Vagina (tissue), 2 donors: ENCODE results near the gene CDH18. TPM values are rescaled to one million over a fixed set of nuclear protein-coding genes. Genes with fewer than 3 reads are reported as not detected.

Source experiments
- DNase-seq, 2 donors: peaks; one replicate each; pipeline ENCODE4 v3.0.0-alpha.2; 2017; ENCODE audit errors: extremely low spot score in 2 of 2
- H3K27ac ChIP-seq: fragments of 200-600 bp; sonication (generic); one replicate; pipeline ENCODE4 v1.5.1; 2019
- H3K27me3 ChIP-seq: fragments of 200-600 bp; sonication (generic); one replicate; pipeline ENCODE4 v1.5.1; 2019
- H3K36me3 ChIP-seq, 2 donors: fragments of 200-600 bp; sonication (generic); one replicate each; pipeline ENCODE4 v1.5.1; 2017 to 2019
- H3K4me1 ChIP-seq: fragments of 200-600 bp; sonication (generic); one replicate; pipeline ENCODE4 v1.5.1; 2019
- H3K4me3 ChIP-seq, 2 donors: fragments of 200-600 bp; sonication (generic); 1 replicate in 1 of 2; 2 replicates in 1 of 2; pipeline ENCODE4 v1.5.1; 2016 to 2019
- H3K9me3 ChIP-seq: fragments of 200-600 bp; sonication (generic); one replicate; pipeline ENCODE4 v1.5.1; 2019
- POLR2A ChIP-seq, 2 donors: fragments of 450-650 bp; IDR thresholded peaks; one replicate each; pipeline ENCODE4 v1.6.1; 2017; ENCODE audit warnings: antibody characterized with exemption in 2 of 2, mild to moderate bottlenecking in 2 of 2, moderate library complexity in 2 of 2
- POLR2AphosphoS5 ChIP-seq, 2 donors: sonication (generic); formaldehyde crosslinking; IDR thresholded peaks; one replicate each; pipeline ENCODE4 v1.9.0; 2017; ENCODE audit warnings: antibody characterized with exemption in 2 of 2, mild to moderate bottlenecking in 2 of 2, low read depth in 1 of 2; ENCODE audit not compliant: insufficient read depth in 1 of 2
- intact Hi-C: fragments of 100-400 bp; cut with DNase I; formaldehyde crosslinking; loops from one replicate; pipeline ENCODE4 v1.15.1; 2023
- total RNA-seq: library from RNA; depleted of rRNA; stranded (reverse); fragments of >200 nt; gene quantifications from one replicate; pipeline ENCODE4 v1.2.3, GENCODE V29; 2016
- TF ChIP-seq, protein P1 (sequence below), 3 experiments: fragments of 450-650 bp in 2 of 3; fragments of 200-600 bp in 1 of 3; sonication (generic) in 1 of 3; IDR thresholded peaks; one replicate each; pipeline ENCODE4 v1.5.1; 2017 to 2019; ENCODE audit warnings: antibody characterized with exemption in 3 of 3, mild to moderate bottlenecking in 2 of 3, moderate library complexity in 2 of 3

The CDH18 gene
- total RNA-seq, 1 donor from 2014 or later: not detected

DNA sequence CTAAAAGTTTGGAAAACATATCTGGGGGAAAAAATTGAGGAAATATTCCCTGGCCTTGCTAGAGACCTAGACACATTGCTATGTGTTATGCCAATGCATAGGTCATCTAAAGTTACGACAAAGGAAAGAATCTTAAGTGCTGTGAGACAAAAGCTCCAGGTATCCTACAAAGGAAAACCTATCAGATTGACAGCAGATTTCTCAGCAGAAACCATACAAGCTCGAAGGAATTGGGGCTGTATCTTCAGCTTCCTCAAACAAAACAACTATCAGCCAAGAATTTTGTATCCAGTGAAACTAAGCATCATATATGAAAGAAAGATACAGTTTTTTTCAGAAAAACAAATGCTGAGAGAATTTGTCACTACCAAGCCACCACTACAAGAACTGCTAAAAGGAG, 234.4 kb downstream of the CDH18 start:
- no peak for DNase-seq
- no peaks in the 10 kb centered on the region for H3K36me3 ChIP-seq
- no peak for TF ChIP-seq POLR2AphosphoS5 (IDR thresholded peaks at IDR 0.05; ENCODE audit: insufficient read depth in 1 of 2, low read depth in 1 of 2)
- TF ChIP-seq, protein P1, sequence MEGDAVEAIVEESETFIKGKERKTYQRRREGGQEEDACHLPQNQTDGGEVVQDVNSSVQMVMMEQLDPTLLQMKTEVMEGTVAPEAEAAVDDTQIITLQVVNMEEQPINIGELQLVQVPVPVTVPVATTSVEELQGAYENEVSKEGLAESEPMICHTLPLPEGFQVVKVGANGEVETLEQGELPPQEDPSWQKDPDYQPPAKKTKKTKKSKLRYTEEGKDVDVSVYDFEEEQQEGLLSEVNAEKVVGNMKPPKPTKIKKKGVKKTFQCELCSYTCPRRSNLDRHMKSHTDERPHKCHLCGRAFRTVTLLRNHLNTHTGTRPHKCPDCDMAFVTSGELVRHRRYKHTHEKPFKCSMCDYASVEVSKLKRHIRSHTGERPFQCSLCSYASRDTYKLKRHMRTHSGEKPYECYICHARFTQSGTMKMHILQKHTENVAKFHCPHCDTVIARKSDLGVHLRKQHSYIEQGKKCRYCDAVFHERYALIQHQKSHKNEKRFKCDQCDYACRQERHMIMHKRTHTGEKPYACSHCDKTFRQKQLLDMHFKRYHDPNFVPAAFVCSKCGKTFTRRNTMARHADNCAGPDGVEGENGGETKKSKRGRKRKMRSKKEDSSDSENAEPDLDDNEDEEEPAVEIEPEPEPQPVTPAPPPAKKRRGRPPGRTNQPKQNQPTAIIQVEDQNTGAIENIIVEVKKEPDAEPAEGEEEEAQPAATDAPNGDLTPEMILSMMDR (IDR thresholded peaks at IDR 0.05): no peak
- no peak for TF ChIP-seq POLR2A (IDR thresholded peaks at IDR 0.05)
- no peaks in the 10 kb centered on the region for H3K27me3 ChIP-seq
- no peak overlapping the region for H3K4me3 ChIP-seq
- intact Hi-C loops: no loop called here
- H3K4me1 ChIP-seq: no peaks in the 10 kb centered on the region
- H3K27ac ChIP-seq: no peak overlapping the region
- no peaks in the 10 kb centered on the region for H3K9me3 ChIP-seq

DNA sequence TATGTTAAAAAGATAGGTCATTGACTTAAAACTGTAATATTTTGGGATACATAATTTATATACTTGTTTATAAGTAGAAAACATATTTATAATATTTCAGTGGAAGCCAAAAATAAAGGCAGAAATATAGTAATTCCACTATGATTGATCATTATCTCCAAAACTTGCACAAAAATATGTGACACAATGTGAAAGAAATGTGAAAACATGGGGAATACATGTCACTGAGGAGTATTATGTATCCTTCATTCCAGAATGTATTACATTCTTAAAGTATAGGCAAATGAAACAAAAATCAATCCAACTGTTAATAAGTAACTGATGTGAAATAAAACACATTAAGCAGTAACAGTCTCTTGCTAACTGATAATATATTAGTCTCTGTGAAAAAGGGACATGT, 236.7 kb downstream of the CDH18 start:
- intact Hi-C loops: no loop called here
- TF ChIP-seq, protein P1 (IDR thresholded peaks at IDR 0.05): no peak
- no peak for TF ChIP-seq POLR2A (IDR thresholded peaks at IDR 0.05)
- no peak for TF ChIP-seq POLR2AphosphoS5 (IDR thresholded peaks at IDR 0.05; ENCODE audit: insufficient read depth in 1 of 2, low read depth in 1 of 2)
- Histone ChIP-seq H3K9me3 (no peaks in the 10 kb centered on the region), H3K27ac (no peak overlapping the region), H3K4me3 (no peak overlapping the region), H3K4me1 (no peaks in the 10 kb centered on the region), H3K27me3 (no peaks in the 10 kb centered on the region), H3K36me3 (no peaks in the 10 kb centered on the region)
- no peak for DNase-seq

- intact Hi-C loops: no loop called here
- no peaks in the 10 kb centered on the region for H3K9me3 ChIP-seq
- no peak overlapping the region for H3K4me3 ChIP-seq
- DNase-seq: no peak
- no peak for TF ChIP-seq POLR2AphosphoS5 (IDR thresholded peaks at IDR 0.05; ENCODE audit: insufficient read depth in 1 of 2, low read depth in 1 of 2)
- no peak for TF ChIP-seq POLR2A (IDR thresholded peaks at IDR 0.05)
- H3K4me1 ChIP-seq: no peaks in the 10 kb centered on the region
- H3K27ac ChIP-seq: no peak overlapping the region
- no peaks in the 10 kb centered on the region for H3K27me3 ChIP-seq
- H3K36me3 ChIP-seq: no peaks in the 10 kb centered on the region
Measured at GRCh38 chr5:19745247-19745646, 242.8 kb downstream of the CDH18 start.

GRCh38 chr5:19739671-19740070, 248.3 kb downstream of the CDH18 start:
- no peaks in the 10 kb centered on the region for H3K36me3 ChIP-seq
- H3K27me3 ChIP-seq: no peaks in the 10 kb centered on the region
- H3K27ac ChIP-seq: no peak overlapping the region
- H3K4me3 ChIP-seq: no peak overlapping the region
- intact Hi-C loops: no loop called here
- DNase-seq: no peak
- H3K4me1 ChIP-seq: no peaks in the 10 kb centered on the region
- no peaks in the 10 kb centered on the region for H3K9me3 ChIP-seq
- TF ChIP-seq POLR2AphosphoS5 (IDR thresholded peaks at IDR 0.05; ENCODE audit: insufficient read depth in 1 of 2, low read depth in 1 of 2) (no peak), POLR2A (IDR thresholded peaks at IDR 0.05) (no peak)
- TF ChIP-seq, protein P1 (IDR thresholded peaks at IDR 0.05): no peak

- no peaks in the 10 kb centered on the region for H3K4me1 ChIP-seq
- DNase-seq: no peak
- TF ChIP-seq, protein P1 (IDR thresholded peaks at IDR 0.05): no peak
- TF ChIP-seq POLR2AphosphoS5 (IDR thresholded peaks at IDR 0.05; ENCODE audit: insufficient read depth in 1 of 2, low read depth in 1 of 2): no peak
- TF ChIP-seq POLR2A (IDR thresholded peaks at IDR 0.05): no peak
- H3K27ac ChIP-seq: no peak overlapping the region
- H3K9me3 ChIP-seq: no peaks in the 10 kb centered on the region
- no peaks in the 10 kb centered on the region for H3K27me3 ChIP-seq
- intact Hi-C loops: no loop called here
- H3K4me3 ChIP-seq: no peak overlapping the region
- no peaks in the 10 kb centered on the region for H3K36me3 ChIP-seq
Measured at GRCh38 chr5:19734776-19735175, 253.2 kb downstream of the CDH18 start.
